HG02970 (cell line): ENCODE results near the gene HES1.
"Not testable (repeated sequence)": the region's sequence is repeated elsewhere in the genome, so short reads cannot be mapped to it uniquely, and the experiment has no call there.

Source experiments
- ATAC-seq: cut with Tn5 transposase; IDR thresholded peaks from one replicate; pipeline ENCODE4 v1.9.1; 2021; ENCODE audit warnings: mild to moderate bottlenecking, moderate library complexity, moderate number of reproducible peaks; ENCODE audit not compliant: unreplicated experiment, low FRiP score

The HES1 gene

GRCh38 chr3:194139814-194140391 lies 4.0 kb downstream of the HES1 start:
- ATAC-seq, result no peak

GRCh38 chr3:194140520-194141414 lies 4.8 kb downstream of the HES1 start:
- no peak for ATAC-seq

- ATAC-seq, result no peak
Measured at GRCh38 chr3:194141415-194142155, 5.6 kb downstream of the HES1 start.

GRCh38 chr3:194142156-194142910 lies 6.4 kb downstream of the HES1 start:
- no peak for ATAC-seq

- ATAC-seq, result no peak
Measured at GRCh38 chr3:194145702-194146101, 9.8 kb downstream of the HES1 start.

GRCh38 chr3:194147679-194148078 lies 11.7 kb downstream of the HES1 start:
- ATAC-seq, result no peak

- no peak for ATAC-seq
Measured at GRCh38 chr3:194148383-194148782, 12.4 kb downstream of the HES1 start.

- no peak for ATAC-seq
Measured at GRCh38 chr3:194150252-194150934, 14.4 kb downstream of the HES1 start.

- ATAC-seq, result not testable (repeated sequence)
Measured at GRCh38 chr3:194150935-194151302, 15.0 kb downstream of the HES1 start.

- ATAC-seq, result no peak
Measured at GRCh38 chr3:194154346-194154745, 18.4 kb downstream of the HES1 start.

- ATAC-seq, result no peak
Measured at GRCh38 chr3:194156095-194156494, 20.1 kb downstream of the HES1 start.

- ATAC-seq, result no peak
Measured at GRCh38 chr3:194158942-194159439, 23.0 kb downstream of the HES1 start.

- no peak for ATAC-seq
Measured at GRCh38 chr3:194160158-194160557, 24.2 kb downstream of the HES1 start.

GRCh38 chr3:194161131-194162045 lies 25.4 kb downstream of the HES1 start:
- no peak for ATAC-seq

- no peak for ATAC-seq
Measured at GRCh38 chr3:194162070-194162678, 26.2 kb downstream of the HES1 start.

- no peak for ATAC-seq
Measured at GRCh38 chr3:194162817-194163584, 27.1 kb downstream of the HES1 start.

- ATAC-seq, result no peak
Measured at GRCh38 chr3:194163697-194164096, 27.7 kb downstream of the HES1 start.

GRCh38 chr3:194164861-194165260 lies 28.9 kb downstream of the HES1 start:
- ATAC-seq, result no peak
